22Rv1 (cell line): ENCODE measurements around the gene CDKAL1.

ENCODE experiments used
- ZFX ChIP-seq: fragments of 450-650 bp; IDR thresholded peaks from 2 replicates; pipeline ENCODE4 v1.6.1; 2017; ENCODE audit warnings: antibody characterized with exemption, borderline replicate concordance
- TF ChIP-seq, protein P1 (sequence below): fragments of 450-650 bp; IDR thresholded peaks from 2 replicates; pipeline ENCODE4 v1.5.1; 2017; ENCODE audit warnings: mild to moderate bottlenecking

DNA sequence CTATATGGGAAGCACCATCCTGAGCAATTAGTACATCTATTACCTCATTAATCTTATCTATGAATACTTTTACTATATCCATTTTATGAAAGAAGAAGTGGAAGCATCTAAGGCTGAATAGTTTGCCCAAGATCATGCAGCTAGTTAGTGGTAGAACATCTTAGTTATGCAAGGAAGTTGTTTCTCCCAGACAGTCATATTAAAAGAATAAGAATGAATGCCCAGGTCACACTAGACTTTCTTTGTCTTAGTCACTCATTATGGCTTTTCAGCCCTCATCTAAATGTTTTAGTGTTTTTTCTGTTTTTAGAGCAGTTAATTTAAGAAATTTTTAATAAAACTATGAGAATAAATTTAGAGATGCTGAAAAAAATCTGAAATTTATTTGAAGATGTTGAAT is 517.5 kb downstream of the CDKAL1 start:
- TF ChIP-seq, protein P1, sequence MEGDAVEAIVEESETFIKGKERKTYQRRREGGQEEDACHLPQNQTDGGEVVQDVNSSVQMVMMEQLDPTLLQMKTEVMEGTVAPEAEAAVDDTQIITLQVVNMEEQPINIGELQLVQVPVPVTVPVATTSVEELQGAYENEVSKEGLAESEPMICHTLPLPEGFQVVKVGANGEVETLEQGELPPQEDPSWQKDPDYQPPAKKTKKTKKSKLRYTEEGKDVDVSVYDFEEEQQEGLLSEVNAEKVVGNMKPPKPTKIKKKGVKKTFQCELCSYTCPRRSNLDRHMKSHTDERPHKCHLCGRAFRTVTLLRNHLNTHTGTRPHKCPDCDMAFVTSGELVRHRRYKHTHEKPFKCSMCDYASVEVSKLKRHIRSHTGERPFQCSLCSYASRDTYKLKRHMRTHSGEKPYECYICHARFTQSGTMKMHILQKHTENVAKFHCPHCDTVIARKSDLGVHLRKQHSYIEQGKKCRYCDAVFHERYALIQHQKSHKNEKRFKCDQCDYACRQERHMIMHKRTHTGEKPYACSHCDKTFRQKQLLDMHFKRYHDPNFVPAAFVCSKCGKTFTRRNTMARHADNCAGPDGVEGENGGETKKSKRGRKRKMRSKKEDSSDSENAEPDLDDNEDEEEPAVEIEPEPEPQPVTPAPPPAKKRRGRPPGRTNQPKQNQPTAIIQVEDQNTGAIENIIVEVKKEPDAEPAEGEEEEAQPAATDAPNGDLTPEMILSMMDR, result no peak
- no peak for TF ChIP-seq ZFX
